Bone marrow (tissue), 2 donors: ENCODE measurements around the gene KIAA0825.
"Not testable (repeated sequence)": the region's sequence is repeated elsewhere in the genome, so short reads cannot be mapped to it uniquely, and the experiment has no call there.

Experiments
- DNase-seq, 2 donors: peaks; one replicate each; lab custom pipeline; 2025; lab: John Stamatoyannopoulos, UW

Gene KIAA0825

DNA sequence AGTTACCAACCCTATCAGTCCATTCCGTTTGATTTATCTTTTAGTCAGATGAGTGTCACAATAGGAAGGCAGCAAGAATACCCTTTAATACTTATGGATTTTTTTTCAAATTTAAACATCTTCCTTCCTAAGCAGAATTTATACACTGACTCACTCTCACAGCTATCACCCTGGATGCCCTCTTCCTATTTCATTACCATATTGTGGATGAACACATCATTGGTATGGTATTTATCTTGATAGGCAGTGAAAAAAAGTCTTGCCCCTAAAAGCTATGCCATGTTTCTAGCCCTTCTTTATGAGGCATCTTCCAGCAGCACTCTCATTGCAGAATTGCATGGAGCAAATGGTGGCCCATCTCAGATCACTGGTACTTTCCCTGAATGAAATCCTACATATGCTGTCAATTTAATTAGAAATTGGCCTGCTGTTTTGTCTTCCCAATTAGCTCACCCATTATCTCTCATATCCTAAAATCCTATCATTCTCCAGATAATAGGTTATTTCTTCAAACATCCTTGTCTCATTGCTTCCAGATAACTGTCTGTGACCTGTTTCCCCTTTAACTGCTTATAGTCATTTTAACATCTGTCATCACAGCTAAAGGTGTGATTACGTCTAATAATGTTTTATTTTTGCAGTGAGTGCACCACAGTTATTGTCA is 443.5 kb downstream of the KIAA0825 start:
- DNase-seq: no peak

DNA sequence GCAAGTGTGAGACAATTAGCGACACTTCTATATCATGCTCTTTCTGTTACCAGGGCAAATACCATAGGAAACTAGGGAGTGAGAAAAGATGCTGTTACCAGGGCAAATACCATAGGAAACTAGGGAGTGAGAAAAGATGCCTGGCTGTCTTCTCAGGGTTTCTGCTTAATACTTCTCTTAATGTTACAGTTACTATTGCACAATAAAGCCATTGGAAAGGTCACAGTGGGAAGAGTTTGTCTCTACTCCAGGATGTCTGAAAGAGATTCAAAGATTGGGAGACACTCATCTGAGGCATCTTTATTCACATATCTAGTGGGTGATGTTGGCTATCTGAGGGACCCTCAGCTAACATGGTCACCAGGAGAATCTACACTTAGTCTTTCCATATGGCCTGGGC is 445.3 kb downstream of the KIAA0825 start:
- DNase-seq: no peak

DNA sequence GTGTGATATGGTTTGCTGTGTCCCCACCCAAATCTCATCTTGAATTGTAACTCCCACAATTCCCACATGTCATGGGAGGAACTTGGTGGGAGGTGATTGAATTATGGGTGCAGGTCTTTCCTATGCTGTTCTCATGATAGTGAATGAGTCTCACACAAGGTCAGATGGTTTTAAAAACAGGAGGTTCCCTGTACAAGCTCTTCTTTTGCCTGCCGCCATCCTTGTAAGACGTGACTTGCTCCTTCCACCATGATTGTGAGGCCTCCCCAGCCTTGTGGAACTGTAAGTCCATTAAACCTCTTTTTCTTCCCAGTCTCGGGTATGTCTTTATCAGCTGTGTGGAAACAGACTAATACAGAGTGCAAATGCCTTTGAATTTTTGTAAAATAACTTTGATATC is 447.3 kb downstream of the KIAA0825 start:
- not testable (repeated sequence) for DNase-seq

DNA sequence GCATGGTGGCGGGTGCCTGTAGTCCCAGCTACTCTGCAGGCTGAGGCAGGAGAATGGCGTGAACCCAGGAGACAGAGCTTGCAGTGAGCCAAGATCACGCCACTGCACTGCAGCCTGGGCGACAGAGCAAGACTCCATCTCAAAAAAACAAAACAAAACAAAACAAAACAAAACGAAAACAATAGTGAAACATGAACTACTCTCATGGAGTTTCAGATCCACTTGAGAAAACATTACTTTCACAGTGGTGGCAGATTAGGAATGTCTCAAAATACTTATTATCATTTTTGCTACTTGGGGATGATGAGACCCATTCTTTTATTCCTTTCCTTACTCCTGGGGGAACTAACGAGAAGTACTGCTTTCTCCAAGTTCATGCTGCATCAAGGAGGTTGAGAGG is 448.2 kb downstream of the KIAA0825 start:
- not testable (repeated sequence) for DNase-seq

DNA sequence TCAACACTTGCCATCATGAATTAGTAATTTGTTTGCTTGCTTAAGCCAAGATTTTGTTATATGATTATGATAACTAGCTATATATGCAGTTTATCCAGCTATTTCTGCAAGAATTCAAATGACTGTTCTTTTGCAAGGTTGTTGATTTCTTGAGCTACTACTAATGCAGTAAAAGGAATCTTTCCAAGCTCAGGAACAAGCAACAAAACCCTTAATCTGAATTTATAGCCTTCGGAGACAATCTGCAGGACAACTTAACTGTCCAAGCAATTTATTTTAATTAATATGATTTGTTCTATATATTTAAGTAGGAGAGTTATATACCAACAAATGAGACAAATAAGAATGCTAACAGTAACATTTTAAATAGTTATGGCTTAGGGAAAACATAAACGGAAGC is 450.3 kb downstream of the KIAA0825 start:
- no peak for DNase-seq

DNA sequence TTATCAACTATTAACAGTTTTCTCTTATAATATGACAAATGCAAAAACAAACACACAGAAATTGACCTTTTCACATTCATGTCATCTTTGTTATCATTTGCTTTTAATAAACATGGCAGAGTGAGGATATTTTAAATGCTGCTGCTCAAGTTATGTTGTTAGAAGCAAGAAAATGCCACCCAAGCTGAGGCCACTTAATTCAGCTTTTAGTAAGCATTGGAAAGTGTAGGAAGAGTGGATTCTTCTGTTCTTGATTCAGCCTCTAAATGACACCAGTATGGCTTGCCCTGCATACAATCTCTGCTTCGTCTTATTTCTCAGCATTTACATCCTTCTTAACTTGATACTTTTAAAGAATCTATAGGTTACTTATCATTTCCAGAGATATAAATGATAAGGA is 456.6 kb downstream of the KIAA0825 start:
- no peak for DNase-seq

DNA sequence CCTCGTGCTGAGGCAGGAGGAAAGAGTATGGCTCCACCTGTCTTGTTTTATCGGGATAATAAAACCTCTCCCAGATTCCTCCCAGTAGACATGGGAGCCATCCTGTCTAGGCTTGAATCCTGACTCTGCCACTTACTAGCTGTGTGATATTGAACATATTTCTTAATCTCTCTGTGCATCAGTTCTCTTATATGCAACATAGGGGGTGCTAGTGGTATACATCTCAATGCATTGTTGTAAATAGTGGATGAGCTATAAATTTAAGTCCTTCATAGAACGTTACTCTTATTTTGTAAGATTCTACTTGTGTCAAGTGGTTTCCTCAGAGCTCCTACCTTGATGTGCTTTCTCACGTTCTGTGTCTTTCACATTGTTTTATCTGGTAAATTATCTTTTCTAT is 459.3 kb downstream of the KIAA0825 start:
- no peak for DNase-seq

DNA sequence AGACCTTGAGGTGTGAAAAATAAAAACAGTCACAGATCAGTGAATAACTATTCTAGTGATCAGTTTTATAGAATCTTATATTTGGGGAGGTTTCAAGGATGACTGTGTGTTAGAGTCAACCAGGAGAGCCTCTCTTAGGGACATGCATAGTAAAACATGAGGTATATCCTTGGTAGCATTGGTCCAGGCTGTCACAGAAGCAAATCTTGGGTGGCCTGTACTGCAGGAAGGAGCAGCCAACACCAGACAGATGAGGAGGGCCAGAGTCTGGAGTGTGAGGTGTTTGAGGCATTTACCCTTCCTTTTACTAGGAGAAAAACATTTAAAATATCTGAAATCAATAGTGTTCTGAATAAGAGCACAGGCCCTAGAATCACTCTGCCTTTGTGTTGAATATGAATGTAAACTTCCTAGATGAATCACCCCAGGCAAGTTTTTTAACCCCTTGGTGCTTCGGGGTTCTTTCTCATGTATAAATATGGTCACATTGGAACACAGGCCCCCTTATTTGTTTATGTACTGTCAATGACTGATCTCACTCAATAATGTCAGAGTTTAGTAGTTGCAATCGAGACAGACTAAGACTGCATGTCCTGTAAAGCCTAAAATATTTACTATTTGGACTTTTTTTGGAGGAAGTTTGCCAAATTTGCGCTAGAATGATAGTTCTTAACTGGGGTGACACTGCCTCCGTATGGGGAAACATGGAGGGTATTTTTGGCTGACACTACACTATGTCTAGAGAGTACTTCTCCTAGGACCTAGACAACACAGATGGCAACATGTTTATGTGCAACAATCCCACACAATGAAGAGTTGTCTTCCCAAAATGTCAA is 460.5 kb downstream of the KIAA0825 start:
- no peak for DNase-seq

DNA sequence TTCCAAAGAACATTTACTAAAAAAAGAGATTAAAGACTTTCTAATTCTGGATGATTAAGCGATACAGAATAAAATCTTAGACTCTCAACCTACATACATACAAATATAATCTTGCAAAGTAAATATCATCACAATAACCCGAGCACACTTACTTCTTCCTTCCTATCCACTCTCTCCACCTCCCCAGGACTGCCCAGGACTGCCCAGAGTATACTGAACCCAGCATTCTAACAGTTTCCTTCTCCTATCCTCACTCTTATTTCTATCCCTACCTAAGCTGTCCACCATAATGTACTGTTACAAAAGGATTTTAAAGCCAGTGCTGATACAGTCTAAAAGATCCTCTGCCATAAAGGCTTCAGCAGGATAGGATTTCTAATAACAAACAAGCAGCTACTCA is 463.7 kb downstream of the KIAA0825 start:
- no peak for DNase-seq

DNA sequence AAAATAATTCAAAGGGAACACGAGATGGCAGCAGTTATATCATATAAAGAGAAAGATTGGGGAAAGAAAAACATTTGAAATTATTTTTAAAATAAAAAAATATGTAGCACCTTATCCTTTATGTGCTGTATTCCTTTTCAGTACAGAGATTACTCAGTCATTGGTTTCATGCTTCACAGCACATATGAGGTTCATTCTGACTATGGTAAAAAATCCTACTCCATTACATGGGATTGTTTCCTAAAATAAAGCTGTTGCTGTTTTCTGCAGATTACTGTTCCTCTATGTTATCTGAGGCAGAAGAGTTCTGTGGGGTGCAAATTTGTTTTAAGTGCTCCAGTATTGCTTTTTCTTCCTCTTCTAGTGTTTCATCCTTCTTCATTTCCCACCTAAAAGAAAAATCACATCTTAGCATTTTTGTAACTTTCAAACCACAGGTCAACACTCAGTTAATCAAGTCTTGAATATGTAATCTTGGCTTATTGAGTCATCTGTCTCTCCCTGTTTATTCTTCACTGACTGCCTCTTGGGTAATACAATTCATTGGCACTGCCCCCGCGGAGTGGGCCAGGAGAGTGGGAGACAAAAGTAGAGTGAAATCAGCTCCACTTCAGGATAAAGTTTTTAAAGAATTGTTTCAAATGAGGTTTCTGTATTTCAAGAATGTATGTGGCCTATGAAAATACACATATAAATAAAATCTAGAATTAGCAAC is 464.5 kb downstream of the KIAA0825 start:
- no peak for DNase-seq

DNA sequence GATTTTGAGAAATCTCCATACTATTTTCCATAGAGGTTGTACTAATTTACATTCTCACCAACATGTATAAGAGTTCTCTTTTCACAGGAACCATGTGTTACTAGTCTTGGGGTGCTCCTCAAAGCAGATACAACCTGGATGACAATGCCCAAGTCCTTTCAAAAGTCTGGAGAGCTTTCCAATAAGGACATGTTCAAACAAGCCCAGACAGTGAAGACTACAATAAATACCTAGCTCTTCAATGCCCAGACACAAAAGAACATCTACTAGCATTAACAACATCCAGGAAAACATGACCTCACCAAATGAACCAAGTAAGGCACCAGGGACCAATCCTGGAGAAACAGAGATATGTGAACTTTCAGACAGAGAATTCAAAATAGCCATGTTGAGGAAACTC is 474.8 kb downstream of the KIAA0825 start:
- not testable (repeated sequence) for DNase-seq

DNA sequence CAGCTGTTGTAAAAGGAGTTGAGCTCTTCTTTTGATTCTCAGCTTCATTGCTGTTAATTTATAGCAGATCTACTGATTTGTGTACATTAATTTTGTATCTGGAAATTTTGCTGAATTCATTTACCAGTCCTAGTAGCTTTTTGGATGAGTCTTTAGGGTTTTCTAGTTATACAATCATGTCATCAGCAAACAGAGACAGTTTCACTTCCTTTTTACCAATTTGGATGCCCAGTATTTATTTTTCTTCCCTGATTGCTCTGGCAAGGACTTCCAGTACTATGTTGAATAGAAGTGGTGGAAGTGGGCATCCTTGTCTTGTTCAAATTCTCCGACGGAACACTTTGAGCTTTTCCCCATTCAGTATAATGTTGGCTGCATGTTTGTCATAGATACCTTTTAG is 478.1 kb downstream of the KIAA0825 start:
- DNase-seq: no peak

DNA sequence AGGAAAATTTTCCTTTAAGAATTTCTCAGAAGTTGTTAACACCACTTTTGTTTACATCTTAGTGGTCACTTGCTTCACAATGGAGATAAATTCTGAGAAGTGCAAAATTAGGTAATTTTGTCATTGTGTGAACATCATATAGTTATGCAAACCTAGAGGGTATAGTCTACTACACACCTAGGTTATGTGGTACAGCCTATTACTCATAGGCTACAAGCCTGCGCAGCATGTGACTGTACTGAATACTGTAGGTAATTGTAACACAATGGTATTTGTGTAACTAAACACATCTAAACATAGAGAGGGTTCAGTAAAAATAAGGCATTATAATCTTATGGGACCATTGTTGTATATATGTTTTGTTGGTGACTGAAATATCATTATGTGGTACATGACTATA is 488.3 kb downstream of the KIAA0825 start:
- no peak for DNase-seq

DNA sequence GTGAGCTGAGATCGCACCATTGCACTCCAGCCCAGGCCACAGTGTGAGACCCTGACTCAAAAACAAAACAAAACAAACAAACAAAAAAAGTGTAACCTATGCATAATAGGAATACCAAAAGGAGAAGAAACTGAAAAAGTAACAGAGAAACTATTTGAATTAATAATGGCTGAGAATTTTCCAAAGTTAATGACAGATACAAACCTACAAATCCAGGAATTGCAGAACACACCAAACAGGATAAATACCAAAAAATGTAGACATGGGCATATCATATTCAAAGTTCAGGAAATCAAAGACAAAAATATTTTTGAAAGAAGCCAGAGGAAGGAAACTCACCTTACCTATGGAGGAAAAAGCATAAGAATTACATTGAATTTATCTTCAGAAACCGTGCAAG is 493.3 kb downstream of the KIAA0825 start:
- DNase-seq: no peak

DNA sequence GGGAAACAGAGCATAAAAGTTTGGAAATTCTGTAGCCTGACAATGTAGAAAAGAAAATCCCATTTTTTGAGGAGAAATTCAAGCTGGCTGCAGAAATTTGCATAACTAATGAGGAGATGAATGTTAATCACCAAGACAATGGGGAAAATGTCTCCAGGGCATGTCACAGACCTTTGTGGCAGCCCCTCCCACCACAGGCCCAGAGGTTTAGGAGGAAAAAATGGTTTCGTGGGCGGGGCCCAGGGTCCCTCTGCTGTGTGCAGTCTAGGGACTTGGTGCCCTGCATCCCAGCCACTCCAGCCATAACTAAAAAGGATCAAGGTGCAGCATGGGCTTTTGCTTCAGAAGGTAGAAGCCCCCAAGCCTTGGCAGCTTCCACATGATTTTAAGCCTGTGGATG is 502.1 kb downstream of the KIAA0825 start:
- not testable (repeated sequence) for DNase-seq

DNA sequence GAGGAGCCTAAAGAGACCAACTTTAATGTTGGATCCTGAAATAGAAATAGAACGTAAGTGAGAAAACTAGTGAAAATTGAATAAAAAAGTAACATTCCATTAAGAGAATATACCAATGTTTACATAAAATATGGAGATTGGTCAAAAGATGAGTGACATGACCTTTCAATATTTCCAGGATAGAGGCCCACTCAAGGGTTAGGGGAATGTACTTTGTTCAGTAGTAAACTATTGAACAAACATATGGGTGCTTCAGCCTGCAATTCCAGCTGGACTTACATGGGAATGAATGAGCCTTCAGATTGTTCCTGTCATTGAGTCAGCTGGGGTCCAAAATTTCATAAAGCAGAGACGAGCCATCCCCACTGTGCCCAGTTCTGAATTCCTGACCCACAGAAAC is 505.3 kb downstream of the KIAA0825 start:
- DNase-seq: no peak

DNA sequence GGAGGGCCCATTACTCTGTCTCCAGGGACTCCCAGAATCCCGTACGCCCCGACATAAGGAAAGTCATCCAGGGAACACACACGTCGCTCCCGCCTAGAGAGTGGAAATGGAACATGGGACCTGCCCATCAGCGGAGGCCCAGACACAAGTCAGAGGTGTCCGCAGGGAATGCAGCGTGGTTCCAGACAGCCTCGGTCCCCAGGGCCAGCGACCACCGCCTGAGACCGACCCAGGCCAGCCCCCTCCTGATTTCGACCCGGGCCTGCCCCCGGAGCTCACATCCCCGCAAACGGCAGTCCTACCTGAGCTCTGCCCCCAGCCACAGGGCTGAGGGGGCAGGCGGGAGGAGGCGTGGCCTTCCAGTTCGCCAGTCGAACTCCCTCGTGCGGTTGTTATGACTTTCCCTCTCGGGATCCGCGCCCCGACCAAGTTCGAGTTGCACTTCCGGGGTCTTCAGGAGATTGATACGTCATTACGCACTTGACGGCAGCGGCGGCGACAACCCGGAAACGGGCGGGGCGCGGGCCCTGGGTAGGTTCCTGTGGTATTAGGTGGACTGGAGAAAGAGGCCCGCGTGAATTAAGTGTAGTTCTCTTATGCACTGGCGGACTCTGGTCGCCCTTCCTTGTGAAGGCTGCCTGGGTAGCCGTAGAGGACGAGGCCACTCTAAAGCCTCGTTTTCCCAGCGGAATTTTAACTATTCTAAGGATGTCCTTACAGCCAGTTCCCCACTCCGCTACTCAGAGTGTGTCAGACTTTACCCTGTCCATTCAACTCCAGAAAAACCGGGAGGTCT is 507.0 kb downstream of the KIAA0825 start:
- DNase-seq: peak; percentile 68 to 92

DNA sequence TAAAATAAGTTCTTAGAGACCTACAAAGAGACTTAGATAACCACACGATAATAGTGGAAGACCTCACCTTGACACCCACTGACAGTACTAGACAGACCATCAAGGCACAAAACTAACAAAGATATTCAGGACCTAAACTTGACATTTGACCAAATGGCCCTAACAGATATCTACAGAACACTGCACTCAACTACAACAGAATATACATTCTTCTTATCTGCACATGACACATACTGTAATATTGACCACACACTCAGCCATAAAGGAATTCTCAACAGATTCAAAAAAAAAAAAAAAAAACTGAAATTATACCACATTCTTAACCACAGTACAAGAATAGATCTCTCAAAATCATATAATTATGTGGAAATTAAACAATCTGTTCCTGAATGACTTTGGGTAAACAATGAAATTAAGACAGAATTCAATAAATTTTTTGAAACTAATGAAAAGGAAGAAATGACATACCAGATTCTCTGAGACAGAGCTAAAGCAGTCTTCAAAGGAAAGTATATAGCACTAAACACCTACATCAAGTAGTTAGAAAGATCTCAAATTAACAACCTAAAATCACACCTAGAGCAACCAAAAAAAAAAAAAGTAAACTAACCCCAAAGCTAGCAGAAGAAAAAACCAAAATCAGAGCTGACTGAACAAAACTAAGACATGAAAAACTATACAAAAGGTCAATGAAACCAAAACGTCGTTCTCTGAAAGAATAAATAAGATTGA is 514.7 kb downstream of the KIAA0825 start:
- no peak for DNase-seq
